Skeletal muscle cell (primary cell): Measurements from ENCODE around the gene RIPOR3.

ENCODE experiments used
- DNase-seq: peaks from one replicate; pipeline ENCODE4 v3.0.0-alpha.2; 2010; ENCODE audit warnings: low read depth
- H3K4me3 ChIP-seq: 2 replicates; pipeline ENCODE4 v1.5.1; 2011; ENCODE audit warnings: low read depth, mild to moderate bottlenecking, control low read depth, low read length, moderate library complexity

Gene RIPOR3

GRCh38 chr20:50597406-50597969, 93.9 kb downstream of the RIPOR3 start:
- DNase-seq, result no peak
- no peak overlapping the region for H3K4me3 ChIP-seq

- no peak overlapping the region for H3K4me3 ChIP-seq
- no peak for DNase-seq
Observed at GRCh38 chr20:50596694-50597021, 94.7 kb downstream of the RIPOR3 start.

- DNase-seq, result no peak
- no peak overlapping the region for H3K4me3 ChIP-seq
Observed at GRCh38 chr20:50595988-50596693, 95.2 kb downstream of the RIPOR3 start.

- DNase-seq, result no peak
- H3K4me3 ChIP-seq, result no peak overlapping the region
Observed at GRCh38 chr20:50595433-50595895, 95.9 kb downstream of the RIPOR3 start.

GRCh38 chr20:50594591-50595432, 96.5 kb downstream of the RIPOR3 start:
- DNase-seq, result no peak
- H3K4me3 ChIP-seq, result no peak overlapping the region

- no peak for DNase-seq
- no peak overlapping the region for H3K4me3 ChIP-seq
Observed at GRCh38 chr20:50594231-50594590, 97.1 kb downstream of the RIPOR3 start.

GRCh38 chr20:50593005-50593335, 98.4 kb downstream of the RIPOR3 start:
- no peak overlapping the region for H3K4me3 ChIP-seq
- DNase-seq, result no peak

GRCh38 chr20:50592282-50593004, 98.9 kb downstream of the RIPOR3 start:
- no peak overlapping the region for H3K4me3 ChIP-seq
- DNase-seq, result no peak

- no peak for DNase-seq
- H3K4me3 ChIP-seq, result no peak overlapping the region
Observed at GRCh38 chr20:50591233-50591852, 100.0 kb downstream of the RIPOR3 start.

GRCh38 chr20:50590348-50590664, 101.0 kb downstream of the RIPOR3 start:
- no peak overlapping the region for H3K4me3 ChIP-seq
- DNase-seq, result no peak

- H3K4me3 ChIP-seq, result no peak overlapping the region
- DNase-seq, result no peak
Observed at GRCh38 chr20:50589548-50590347, 101.6 kb downstream of the RIPOR3 start.

- no peak overlapping the region for H3K4me3 ChIP-seq
- DNase-seq, result no peak
Observed at GRCh38 chr20:50588034-50588736, 103.2 kb downstream of the RIPOR3 start.

GRCh38 chr20:50587291-50587961, 103.9 kb downstream of the RIPOR3 start:
- no peak overlapping the region for H3K4me3 ChIP-seq
- DNase-seq, result no peak

GRCh38 chr20:50586531-50587232, 104.7 kb downstream of the RIPOR3 start:
- no peak overlapping the region for H3K4me3 ChIP-seq
- no peak for DNase-seq

- no peak overlapping the region for H3K4me3 ChIP-seq
- no peak for DNase-seq
Observed at GRCh38 chr20:50585678-50586077, 105.7 kb downstream of the RIPOR3 start.

GRCh38 chr20:50585214-50585613, 106.1 kb downstream of the RIPOR3 start:
- DNase-seq, result no peak
- H3K4me3 ChIP-seq, result no peak overlapping the region

- H3K4me3 ChIP-seq, result no peak overlapping the region
- no peak for DNase-seq
Observed at GRCh38 chr20:50584687-50585086, 106.7 kb downstream of the RIPOR3 start.
